GM18505 (cell line): Measurements from ENCODE around the gene NTM.

Source experiments
- ATAC-seq: cut with Tn5 transposase; IDR thresholded peaks from one replicate; pipeline ENCODE4 v1.9.1; 2021; ENCODE audit not compliant: unreplicated experiment
- POLR2A ChIP-seq: IDR thresholded peaks from 4 replicates; pipeline ENCODE4 v1.6.1; 2011; ENCODE audit warnings: borderline replicate concordance; ENCODE audit not compliant: insufficient read depth, insufficient read length; ENCODE audit errors: extremely low read depth

NTM gene

DNA sequence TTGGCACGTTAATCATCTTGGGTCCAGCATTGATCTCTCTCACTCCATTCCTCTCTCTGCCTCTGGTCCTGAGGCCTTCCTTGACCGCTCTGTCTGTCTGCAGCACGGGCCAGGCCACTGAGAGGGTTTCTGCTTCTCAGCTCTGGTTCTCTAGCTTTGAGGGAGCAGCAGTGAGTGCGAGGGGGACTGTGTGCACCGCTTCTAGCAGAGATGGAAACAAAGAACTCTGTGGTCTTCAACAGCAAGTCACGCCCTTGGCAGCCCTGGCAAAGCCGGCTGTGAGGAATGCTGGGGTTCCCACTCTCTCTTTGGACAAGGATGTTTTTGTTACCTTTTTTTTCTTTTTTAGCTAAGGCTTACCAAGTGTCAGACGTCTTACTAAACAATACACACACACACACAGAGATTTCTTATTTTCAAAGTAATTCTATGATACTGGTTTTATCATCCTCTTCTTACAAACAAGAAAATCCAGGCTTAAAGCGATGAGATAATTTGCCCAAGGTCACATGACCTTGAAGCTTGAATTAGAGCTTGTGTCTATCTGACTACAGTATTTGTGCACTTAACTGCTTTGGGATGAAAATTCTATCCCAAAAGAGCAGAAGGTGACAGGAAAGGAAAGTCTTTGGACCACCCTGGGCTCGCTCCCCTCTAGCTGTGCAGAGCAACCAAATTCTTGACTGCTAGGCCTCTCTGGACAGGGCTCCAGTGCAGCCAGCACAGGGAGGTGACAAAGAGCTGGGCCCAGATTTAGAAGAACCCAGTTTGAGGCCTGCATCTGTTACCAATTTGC lies 293.2 kb downstream of the NTM start:
- ATAC-seq: no peak
- TF ChIP-seq POLR2A: no peak

- TF ChIP-seq POLR2A: no peak
- ATAC-seq: no peak
These were observed 293.9 kb downstream of the NTM start for GRCh38 chr11:131664293-131664692.

- no peak for ATAC-seq
- no peak for TF ChIP-seq POLR2A
These were observed 294.4 kb downstream of the NTM start for GRCh38 chr11:131664816-131665215.

DNA sequence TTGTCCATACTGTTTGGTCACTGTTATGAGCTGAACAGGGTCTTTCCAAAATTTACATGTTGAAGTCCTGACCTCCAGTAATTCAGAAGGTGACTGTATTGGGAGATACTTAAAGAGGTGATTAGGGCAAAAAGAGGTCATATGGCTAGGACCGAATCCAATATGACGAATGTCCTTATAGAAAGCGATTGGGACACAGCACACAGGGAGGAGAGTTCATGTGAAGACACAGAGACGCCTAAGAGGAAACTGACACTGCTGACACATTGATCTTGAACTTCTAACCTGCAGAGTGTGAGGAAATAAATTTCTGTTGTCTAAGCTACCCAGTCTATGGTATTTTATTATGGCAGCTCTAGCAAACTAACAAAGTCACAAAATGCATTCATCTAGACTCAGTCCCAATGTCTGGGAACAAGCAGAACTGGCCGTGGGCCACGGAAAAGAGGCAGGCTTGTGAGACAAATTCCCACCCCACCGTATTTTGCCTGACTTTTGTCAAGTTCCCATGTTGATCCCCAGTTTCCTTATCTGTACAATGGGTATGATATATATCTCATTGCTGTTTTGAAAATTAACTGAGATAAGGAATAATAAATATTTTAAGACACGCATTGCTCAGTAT lies 295.0 kb downstream of the NTM start:
- no peak for ATAC-seq
- no peak for TF ChIP-seq POLR2A

- TF ChIP-seq POLR2A: no peak
- ATAC-seq: no peak
These were observed 295.6 kb downstream of the NTM start for GRCh38 chr11:131666006-131666405.

DNA sequence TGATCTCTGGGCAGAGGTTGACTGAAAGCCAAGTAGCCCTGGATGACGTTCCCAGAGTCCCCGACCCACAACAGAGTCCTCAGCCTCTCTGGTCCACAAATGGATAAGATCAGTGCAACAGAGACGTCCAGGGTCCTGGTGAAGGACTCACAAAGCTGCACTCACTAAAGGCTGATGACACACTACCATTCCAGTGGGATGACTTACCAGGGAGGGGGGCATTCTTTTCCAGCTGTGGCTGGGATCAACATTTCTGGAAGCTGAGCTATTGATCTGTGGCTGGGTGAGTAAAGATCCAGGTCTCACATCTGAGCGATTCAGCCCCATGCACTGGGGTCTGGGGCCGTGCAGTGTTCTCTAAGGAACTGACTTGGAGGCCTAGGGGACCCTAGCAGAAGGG lies 296.2 kb downstream of the NTM start:
- TF ChIP-seq POLR2A: no peak
- no peak for ATAC-seq

DNA sequence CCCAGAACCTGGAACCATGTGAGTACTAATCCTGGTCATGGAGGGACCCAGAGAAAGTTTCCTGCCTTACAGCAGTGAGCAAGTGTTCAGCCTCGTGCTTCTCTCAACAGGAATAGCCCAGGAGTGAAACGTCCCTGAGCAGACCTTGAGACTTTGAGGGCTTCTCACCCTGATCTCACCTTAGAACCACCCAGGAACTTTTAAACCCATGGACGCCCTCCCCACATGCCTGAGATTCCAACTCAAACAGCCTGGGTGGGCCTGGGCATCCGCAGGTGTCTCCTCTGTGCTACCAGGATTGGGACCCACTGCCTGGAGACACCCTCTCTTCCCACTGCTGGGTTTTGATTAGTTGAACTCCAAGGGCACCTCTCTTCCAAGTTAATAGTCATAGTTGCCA lies 297.2 kb downstream of the NTM start:
- no peak for TF ChIP-seq POLR2A
- no peak for ATAC-seq

GRCh38 chr11:131668500-131669400 lies 298.3 kb downstream of the NTM start:
- peak; percentile 79 for ATAC-seq
- TF ChIP-seq POLR2A: no peak

DNA sequence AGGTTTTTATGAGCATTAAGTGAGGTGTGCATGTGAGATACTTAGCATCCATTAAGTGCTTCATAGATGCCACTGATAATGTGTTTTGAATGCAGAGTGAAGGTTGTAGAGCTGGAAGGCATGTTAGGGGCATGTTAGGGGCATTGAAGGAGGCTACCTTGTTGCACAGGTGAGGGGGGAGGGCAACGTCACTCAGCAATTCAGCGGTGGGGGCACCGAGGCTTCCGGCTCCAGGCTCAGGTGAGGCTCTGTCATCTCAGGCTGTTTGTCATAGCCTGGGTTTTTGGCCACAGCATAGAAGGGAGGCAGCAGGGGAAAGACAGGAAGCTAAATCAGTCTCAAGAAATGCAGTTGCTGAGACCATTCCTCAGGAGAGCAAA lies 299.0 kb downstream of the NTM start:
- ATAC-seq: no peak
- TF ChIP-seq POLR2A: no peak

- no peak for ATAC-seq
- TF ChIP-seq POLR2A: no peak
These were observed 300.5 kb downstream of the NTM start for GRCh38 chr11:131670876-131671275.

GRCh38 chr11:131671320-131671719 lies 300.9 kb downstream of the NTM start:
- TF ChIP-seq POLR2A: no peak
- no peak for ATAC-seq

DNA sequence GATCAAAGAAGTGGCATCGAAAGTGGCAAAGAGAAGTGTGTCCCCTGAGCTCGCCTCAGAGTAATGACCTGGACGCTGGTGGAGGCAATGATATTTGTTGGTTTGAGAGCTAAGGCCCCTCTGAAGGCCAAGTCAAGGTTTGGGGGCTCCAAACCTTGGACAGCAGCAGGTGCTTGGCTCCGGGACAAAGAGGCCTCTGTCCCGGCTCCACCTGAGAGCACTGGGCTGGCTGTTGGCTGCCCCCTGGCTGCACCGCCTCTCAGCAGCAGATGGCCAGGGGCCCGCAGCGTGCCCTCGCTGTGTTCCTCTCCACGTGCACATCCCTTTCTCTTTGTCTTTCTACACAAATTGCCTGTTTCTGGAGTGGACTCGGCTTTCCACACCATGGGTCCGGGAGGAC lies 301.3 kb downstream of the NTM start:
- ATAC-seq: no peak
- no peak for TF ChIP-seq POLR2A

- no peak for ATAC-seq
- TF ChIP-seq POLR2A: no peak
These were observed 301.8 kb downstream of the NTM start for GRCh38 chr11:131672191-131672590.

DNA sequence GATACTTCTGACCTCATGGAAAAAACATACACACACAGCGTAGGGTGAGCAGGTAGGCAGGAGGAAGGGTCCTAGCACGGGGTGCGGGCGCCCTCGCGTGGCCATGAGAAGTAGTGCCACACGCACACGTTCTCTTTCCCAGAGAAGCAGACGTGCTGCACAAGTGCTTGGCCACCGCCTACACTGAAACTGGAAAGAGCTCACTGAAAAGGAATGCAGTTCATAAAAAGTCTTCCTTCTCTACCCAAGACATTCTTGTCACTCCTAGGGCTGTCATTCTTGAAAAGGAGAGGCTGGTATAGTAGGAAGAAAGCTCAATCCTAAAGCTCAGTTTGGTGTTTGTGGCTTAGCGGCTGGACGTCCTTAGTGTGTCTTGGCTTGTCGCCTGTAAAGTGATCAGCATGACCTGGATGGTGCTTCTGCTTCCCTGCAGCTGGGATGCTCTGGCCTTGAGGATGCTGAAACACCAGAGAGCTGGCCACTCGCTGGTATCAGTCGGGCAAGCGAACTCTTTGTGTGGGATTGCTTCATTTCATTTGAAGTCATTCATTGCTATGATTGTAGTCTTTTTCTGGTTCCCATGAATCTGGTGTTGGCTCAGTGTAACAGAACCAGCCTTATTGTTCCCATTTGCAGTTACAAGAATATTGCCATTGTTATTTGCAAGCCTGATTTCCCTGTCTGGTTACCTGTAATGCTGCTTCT lies 303.8 kb downstream of the NTM start:
- no peak for TF ChIP-seq POLR2A

More for the DNA sequence above, 303.8 kb downstream of the NTM start:
- ATAC-seq: no peak
